Central memory CD8-positive, alpha-beta T cell (primary cell): ENCODE measurements around the gene GALNT13.

Experiments used
- ATAC-seq: fragments of 150-1000 bp; cut with Tn5 transposase; replicated peaks from 2 replicates; pipeline ENCODE4 v1.10.0; 2022; ENCODE audit warnings: mild to moderate bottlenecking, moderate FRiP score, moderate number of reproducible peaks; ENCODE audit not compliant: poor library complexity, severe bottlenecking; ENCODE audit errors: extremely low read depth
- DNase-seq, 2 donors: peaks; one replicate each; pipeline ENCODE4 v3.0.0; 2021; ENCODE audit warnings: low spot score in 2 of 2
- H3K27ac Mint-ChIP-seq: one replicate; pipeline ENCODE4 v1.8.0; 2022; ENCODE audit warnings: low read depth, mild to moderate bottlenecking, moderate library complexity, mixed read lengths
- H3K27me3 Mint-ChIP-seq: one replicate; pipeline ENCODE4 v1.8.0; 2022; ENCODE audit warnings: mixed read lengths
- H3K36me3 Mint-ChIP-seq: one replicate; pipeline ENCODE4 v1.8.0; 2022; ENCODE audit warnings: mild to moderate bottlenecking, moderate library complexity, mixed read lengths; ENCODE audit not compliant: insufficient read depth
- H3K4me1 Mint-ChIP-seq: one replicate; pipeline ENCODE4 v1.8.0; 2022; ENCODE audit warnings: mixed read lengths
- H3K4me3 Mint-ChIP-seq: one replicate; pipeline ENCODE4 v1.8.0; 2022; ENCODE audit warnings: mild to moderate bottlenecking, moderate library complexity, mixed read lengths
- H3K9me3 Mint-ChIP-seq: one replicate; pipeline ENCODE4 v1.8.0; 2022; ENCODE audit warnings: mixed read lengths

GALNT13 gene

DNA sequence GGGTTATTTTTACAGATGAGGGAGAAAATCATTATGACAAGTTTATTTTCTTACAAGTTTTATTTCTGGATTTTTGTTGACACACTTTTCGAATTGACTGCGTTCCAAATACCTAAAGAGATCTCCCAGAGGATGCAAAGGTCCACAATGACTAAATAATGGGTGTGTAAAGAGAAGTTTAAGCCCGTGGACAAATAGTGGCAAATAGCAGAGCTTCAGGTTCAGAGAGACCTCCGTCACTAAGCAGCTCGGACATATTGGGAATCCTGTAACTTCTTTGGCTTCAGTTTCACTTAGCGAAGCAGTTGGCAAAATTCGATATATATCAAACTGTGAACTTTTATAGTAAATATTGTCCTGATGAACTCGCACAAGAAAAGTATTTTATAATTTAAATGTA, 556.3 kb downstream of the GALNT13 start:
- ATAC-seq (no peak), DNase-seq (no peak)
- H3K36me3 Mint-ChIP-seq = no peaks in the 10 kb centered on the region
- H3K9me3 Mint-ChIP-seq = peaks cover 18% of the 10 kb centered on the region
- no peak overlapping the region for H3K27ac Mint-ChIP-seq
- no peak overlapping the region for H3K4me3 Mint-ChIP-seq
- H3K27me3 Mint-ChIP-seq = no peaks in the 10 kb centered on the region
- no peaks in the 10 kb centered on the region for H3K4me1 Mint-ChIP-seq

DNA sequence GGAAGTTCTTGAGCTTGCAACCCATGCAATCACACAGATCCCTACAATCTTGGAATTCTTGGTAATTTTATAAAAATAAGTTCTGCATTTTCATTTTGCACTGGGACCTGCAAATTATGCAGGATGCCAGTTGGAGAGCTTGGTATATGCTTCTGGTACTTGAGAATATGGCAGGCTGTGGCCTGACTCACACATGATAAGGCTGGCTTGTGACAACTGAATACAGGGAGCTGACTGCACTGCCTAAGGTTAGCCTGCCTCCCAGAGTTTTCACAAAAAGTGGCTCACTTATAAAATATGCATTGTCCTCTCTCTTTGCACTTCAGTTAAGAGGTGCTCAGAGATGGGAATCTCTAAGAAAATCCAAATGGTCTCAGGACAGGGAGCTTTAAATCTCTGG, 561.3 kb downstream of the GALNT13 start:
- H3K27ac Mint-ChIP-seq = no peak overlapping the region
- no peaks in the 10 kb centered on the region for H3K27me3 Mint-ChIP-seq
- H3K9me3 Mint-ChIP-seq = peaks cover 8% of the 10 kb centered on the region
- DNase-seq (no peak), ATAC-seq (no peak)
- no peak overlapping the region for H3K4me3 Mint-ChIP-seq
- no peaks in the 10 kb centered on the region for H3K4me1 Mint-ChIP-seq
- H3K36me3 Mint-ChIP-seq = no peaks in the 10 kb centered on the region

DNA sequence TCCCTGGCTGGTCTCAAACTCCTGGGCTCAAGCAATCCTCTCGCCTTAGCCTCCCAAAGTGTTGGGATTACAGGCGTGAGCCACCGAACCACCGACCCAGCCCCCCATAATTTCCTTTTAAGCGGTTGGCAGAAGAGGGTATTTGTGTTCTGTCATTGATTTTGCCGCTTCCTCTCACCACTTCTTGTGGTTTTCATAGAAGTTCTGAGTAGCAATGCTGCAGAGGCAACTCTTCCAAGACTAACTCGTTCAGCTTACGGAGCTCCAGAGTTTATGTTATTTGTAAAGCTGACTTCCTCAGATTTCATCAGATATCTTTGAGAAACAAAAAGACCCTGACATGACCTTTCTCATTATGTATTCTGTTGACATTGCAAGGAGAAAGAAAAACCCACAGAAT, 565.4 kb downstream of the GALNT13 start:
- ATAC-seq (no peak), DNase-seq (no peak)
- no peaks in the 10 kb centered on the region for H3K4me1 Mint-ChIP-seq
- no peak overlapping the region for H3K27ac Mint-ChIP-seq
- no peaks in the 10 kb centered on the region for H3K36me3 Mint-ChIP-seq
- H3K27me3 Mint-ChIP-seq = no peaks in the 10 kb centered on the region
- H3K9me3 Mint-ChIP-seq = no peaks in the 10 kb centered on the region
- no peak overlapping the region for H3K4me3 Mint-ChIP-seq

DNA sequence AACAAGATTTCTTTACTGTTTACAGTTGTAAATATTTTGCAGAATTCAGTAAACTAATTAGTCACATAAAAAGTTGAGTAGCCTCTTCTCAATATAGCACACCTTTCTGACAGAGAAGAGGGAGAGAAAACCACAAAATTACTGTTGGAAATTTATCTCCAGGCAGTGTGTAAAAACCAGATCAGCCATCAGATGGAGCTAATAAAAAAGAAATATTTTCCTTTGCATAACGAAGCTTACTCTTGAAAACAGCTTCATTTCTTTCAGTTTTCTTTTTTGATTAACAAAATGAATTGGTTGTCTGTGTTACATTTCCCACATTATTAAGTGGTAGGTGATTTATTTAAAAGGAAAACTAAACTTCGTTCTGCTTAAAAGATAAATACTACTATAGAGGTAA, 567.4 kb downstream of the GALNT13 start:
- Mint-ChIP-seq H3K27ac (no peak overlapping the region), H3K36me3 (no peaks in the 10 kb centered on the region), H3K9me3 (no peaks in the 10 kb centered on the region), H3K4me1 (no peaks in the 10 kb centered on the region), H3K27me3 (no peaks in the 10 kb centered on the region), H3K4me3 (no peak overlapping the region)
- DNase-seq (no peak), ATAC-seq (no peak)

DNA sequence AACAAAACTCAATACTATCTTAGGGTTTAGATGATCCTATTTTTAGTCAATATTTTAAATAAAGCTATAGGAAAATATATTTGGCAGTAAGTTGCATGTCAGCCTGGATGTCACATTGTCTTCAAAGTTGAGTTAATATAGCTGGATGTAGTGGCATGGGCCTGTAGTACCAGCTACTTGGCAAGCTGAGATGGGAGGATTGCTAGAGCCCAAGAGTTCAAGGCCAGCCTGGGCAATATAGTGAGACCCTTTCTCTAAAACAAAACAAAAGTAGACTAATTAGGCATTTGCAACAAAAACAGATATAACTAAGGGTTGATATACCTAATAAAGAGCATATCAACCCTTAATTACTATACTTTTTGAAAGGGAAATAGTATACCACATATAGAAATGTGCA, 572.2 kb downstream of the GALNT13 start:
- Mint-ChIP-seq H3K9me3 (no peaks in the 10 kb centered on the region), H3K36me3 (no peaks in the 10 kb centered on the region), H3K4me1 (no peaks in the 10 kb centered on the region), H3K27ac (no peak overlapping the region), H3K27me3 (no peaks in the 10 kb centered on the region), H3K4me3 (no peak overlapping the region)
- no peak for DNase-seq
- no peak for ATAC-seq

DNA sequence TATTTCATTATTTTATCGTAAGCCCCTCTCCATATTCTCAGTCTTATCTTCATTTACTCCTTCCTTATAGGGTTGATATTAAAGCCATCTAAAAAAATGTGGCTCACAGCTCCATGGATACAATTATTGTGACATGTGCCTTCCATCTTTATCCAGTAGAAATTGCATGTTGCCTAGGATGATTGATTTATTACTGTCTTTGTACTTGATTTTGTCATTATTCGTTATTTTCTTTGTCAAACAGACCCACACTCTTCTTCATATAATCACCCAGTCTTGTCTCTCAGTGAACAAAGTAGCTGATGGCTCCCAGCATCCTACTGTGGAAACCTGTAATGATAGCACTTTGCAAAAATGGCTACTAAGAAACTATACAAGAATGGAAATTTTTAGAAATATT, 574.6 kb downstream of the GALNT13 start:
- H3K36me3 Mint-ChIP-seq = no peaks in the 10 kb centered on the region

DNA sequence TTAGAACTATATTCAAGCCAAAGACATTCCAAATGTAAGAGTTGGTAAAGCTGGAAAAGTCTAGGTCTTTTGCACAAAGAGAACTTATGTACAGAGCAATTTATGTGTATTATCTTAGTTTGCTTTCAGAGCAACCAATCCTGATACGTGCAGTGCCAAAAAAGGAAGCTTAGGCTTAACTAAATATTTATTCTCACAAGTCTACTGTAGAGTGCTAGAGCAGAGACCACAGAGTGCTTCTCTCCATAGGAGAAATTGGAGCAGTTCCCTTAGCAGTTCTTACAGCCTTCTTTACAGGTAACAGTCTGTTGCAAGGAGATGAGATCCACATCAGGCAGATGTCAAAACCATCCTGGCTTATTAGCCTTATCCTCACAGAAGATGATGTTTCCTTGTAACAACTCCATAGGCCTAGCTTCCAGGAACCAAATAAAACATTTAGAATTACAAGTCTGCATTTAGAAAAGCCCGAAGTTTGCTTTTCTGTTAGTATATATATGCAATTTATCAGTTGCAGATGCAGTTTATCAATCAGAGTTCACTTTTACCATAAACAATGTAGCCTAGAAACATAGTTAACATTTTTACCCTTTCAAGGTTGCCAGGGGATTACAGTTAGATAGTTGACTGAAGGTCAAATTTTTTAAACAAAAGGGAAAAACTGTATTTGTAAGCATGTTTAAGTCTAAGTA, 576.2 kb downstream of the GALNT13 start:
- Mint-ChIP-seq H3K27me3 (no peaks in the 10 kb centered on the region), H3K9me3 (no peaks in the 10 kb centered on the region), H3K4me1 (no peaks in the 10 kb centered on the region), H3K36me3 (no peaks in the 10 kb centered on the region), H3K27ac (no peak overlapping the region), H3K4me3 (no peak overlapping the region)
- ATAC-seq (no peak), DNase-seq (no peak)

More for the DNA sequence above, 574.6 kb downstream of the GALNT13 start:
- DNase-seq (no peak), ATAC-seq (no peak)
- Mint-ChIP-seq H3K4me3 (no peak overlapping the region), H3K27ac (no peak overlapping the region), H3K27me3 (no peaks in the 10 kb centered on the region), H3K9me3 (no peaks in the 10 kb centered on the region), H3K4me1 (no peaks in the 10 kb centered on the region)

DNA sequence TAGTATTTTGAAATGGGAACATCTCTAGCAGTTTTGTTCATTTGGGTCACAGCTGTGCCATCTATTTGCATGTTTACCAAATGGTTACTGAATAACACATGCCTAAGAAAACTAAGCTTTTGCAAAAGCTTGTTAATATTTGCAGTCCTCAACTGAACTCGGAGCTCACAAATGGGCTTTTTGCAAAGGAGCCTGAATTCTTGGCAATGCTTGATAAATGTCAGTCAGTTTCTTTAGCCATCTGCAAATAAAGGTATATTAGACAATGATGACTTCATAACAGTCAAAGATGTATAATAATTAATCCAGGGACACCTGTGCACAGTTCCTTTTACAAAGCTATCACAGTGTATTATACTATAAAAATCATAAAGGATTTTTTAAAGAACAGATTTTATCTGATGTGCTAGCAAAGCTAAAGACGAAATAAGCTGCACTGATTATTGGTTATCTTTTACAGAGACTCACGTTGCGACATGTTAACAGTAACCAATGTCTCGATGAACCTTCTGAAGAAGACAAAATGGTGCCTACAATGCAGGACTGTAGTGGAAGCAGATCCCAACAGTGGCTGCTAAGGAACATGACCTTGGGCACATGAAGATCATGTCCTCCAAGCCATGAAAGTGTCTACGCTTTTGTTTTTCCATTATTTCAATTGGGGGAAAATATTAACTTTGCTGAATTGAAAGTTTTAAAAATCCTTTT, 578.4 kb downstream of the GALNT13 start:
- ATAC-seq = no peak
- DNase-seq = no peak
- no peaks in the 10 kb centered on the region for H3K27me3 Mint-ChIP-seq
- H3K27ac Mint-ChIP-seq = no peak overlapping the region
- no peaks in the 10 kb centered on the region for H3K36me3 Mint-ChIP-seq
- no peak overlapping the region for H3K4me3 Mint-ChIP-seq
- H3K9me3 Mint-ChIP-seq = peaks cover 4% of the 10 kb centered on the region
- no peaks in the 10 kb centered on the region for H3K4me1 Mint-ChIP-seq

DNA sequence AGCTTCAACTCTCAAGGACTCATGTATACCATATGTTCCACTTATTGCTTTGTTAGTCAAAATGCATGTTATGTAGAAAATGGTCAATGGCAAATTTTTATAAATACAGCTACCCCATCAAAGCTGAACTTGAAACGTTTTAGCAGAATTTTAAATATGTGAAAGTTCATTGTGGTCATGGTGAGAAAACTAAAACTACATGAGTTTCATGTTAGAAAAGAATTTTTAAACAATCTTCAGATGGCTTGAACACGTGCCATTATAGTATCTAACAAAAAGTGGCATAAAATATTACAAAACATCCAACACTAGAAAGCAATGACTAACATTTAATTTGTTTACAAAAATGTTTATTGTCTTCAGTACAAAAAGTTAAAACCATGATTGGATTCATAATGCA, 580.7 kb downstream of the GALNT13 start:
- Mint-ChIP-seq H3K27ac (no peak overlapping the region), H3K9me3 (peaks cover 10% of the 10 kb centered on the region), H3K4me3 (no peak overlapping the region), H3K36me3 (no peaks in the 10 kb centered on the region), H3K4me1 (no peaks in the 10 kb centered on the region), H3K27me3 (no peaks in the 10 kb centered on the region)
- ATAC-seq (no peak), DNase-seq (no peak)

DNA sequence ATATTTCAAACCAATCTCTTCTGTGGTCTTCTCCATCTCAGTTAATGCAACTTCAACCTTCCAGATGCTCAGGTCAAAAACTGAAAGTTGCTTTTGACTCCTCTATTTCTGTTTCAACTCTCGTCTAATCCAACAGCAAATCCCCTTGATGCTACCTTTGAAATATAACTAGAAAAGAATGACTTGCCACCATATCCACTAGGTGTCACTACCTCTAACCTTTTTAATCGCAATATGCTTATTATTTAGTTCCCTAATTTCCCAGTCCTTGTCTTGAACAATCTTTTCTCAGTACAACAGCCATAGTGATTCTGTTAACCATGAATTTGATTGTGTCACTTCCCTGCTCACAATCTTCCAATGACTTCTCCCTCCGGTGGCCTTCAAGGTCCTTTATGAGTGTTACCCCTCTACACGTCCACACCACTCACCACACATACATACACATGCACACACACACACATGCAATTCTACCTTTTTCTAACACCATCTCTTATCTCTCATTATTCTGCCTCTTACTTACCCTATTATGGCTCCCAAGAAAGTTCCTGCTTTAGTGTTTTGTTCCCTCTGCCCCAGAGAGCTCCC, 581.3 kb downstream of the GALNT13 start:
- Mint-ChIP-seq H3K4me1 (no peaks in the 10 kb centered on the region), H3K4me3 (no peak overlapping the region), H3K36me3 (no peaks in the 10 kb centered on the region), H3K27me3 (no peaks in the 10 kb centered on the region), H3K9me3 (peaks cover 13% of the 10 kb centered on the region), H3K27ac (no peak overlapping the region)
- DNase-seq (no peak), ATAC-seq (no peak)

DNA sequence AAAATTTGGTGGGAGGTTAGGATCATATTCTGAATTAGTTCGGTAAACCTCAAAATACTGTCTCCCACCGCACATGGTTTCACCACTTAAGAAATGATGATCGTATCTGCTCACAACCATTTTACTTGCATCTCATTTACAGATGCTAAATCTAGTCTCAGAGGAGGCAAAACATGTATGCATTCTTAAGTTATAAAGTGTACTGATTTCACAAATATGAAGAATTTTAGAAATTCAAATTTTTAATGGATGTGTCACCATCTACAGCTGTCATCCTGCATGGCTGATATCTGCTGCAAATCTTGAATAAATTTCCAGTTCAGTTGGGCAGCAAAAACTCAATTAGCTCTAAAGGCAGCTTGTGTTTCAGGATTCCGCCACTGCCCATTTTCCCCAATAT, 583.4 kb downstream of the GALNT13 start:
- H3K27ac Mint-ChIP-seq = no peak overlapping the region
- no peaks in the 10 kb centered on the region for H3K27me3 Mint-ChIP-seq
- no peak for ATAC-seq
- DNase-seq = no peak
- no peak overlapping the region for H3K4me3 Mint-ChIP-seq
- H3K4me1 Mint-ChIP-seq = no peaks in the 10 kb centered on the region
- peaks cover 25% of the 10 kb centered on the region for H3K9me3 Mint-ChIP-seq
- H3K36me3 Mint-ChIP-seq = no peaks in the 10 kb centered on the region

DNA sequence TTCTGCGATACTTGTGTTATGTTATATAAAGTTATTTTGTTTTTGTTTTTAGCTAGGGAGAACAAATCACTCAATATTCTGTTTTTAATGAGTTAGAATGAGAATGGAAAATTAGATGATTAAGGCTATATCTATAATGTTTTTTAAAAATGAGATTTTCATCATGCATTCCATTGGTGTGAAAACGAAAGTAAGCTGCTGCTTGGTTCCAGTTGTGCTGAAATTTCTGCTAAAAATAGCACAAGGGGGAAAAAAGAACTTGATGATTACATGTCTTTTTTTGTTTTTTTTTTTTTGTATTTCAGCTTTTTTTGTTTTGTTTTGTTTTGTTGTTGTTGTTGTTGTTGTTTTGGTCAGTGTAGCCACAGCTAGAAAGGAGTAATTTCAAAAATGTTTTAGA, 584.1 kb downstream of the GALNT13 start:
- no peak for DNase-seq
- Mint-ChIP-seq H3K27ac (no peak overlapping the region), H3K27me3 (no peaks in the 10 kb centered on the region), H3K36me3 (no peaks in the 10 kb centered on the region), H3K9me3 (peaks cover 25% of the 10 kb centered on the region), H3K4me3 (no peak overlapping the region), H3K4me1 (no peaks in the 10 kb centered on the region)
- ATAC-seq = no peak

DNA sequence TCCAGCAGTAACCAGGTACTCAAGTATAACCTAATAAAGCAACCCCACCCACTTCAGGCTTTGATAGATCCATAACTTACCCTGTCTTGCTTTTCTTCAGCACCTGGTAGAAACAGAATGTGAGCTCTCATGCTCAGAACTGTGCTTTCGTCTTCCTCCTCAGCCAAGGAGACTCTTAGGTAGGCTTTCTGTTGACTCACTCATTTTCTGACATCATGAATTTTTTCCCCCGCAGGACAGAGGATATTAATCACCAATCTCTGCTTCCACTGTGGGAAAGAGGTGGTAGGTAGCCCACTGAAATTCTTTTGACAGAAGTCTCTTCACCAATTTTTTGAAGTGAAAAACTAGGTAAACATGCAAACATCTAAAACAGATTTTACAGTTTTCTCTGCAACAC, 585.6 kb downstream of the GALNT13 start:
- Mint-ChIP-seq H3K36me3 (no peaks in the 10 kb centered on the region), H3K27ac (no peak overlapping the region), H3K27me3 (no peaks in the 10 kb centered on the region), H3K4me3 (no peak overlapping the region), H3K9me3 (peaks cover 25% of the 10 kb centered on the region), H3K4me1 (no peaks in the 10 kb centered on the region)
- ATAC-seq (no peak), DNase-seq (no peak)
